ENCODE data around the gene CFAP77. TPM values are rescaled to one million over a fixed set of nuclear protein-coding genes. Genes with fewer than 3 reads are reported as not detected.

The CFAP77 gene
- total RNA-seq, 2 experiments from 2014 or later = not detected

- POLR2A ChIA-PET = no interaction called here
- Mint-ChIP-seq H3K4me1 (no peaks in the 10 kb centered on the region), H3K36me3 (ENCODE audit: low read depth) (peaks cover 66% of the 10 kb centered on the region), H3K27me3 (no peaks in the 10 kb centered on the region), H3K9me3 (ENCODE audit: low read depth) (no peaks in the 10 kb centered on the region), H3K27ac (no peak overlapping the region), H3K4me3 (no peak overlapping the region)
- intact Hi-C loops (cut with DNase I, micrococcal nuclease) = no loop called here
- CTCF ChIA-PET = no interaction called here
- DNase-seq (peak; percentile 19), ATAC-seq (peak; percentile 33)
Observed at GRCh38 chr9:132609829-132610228, 199.8 kb downstream of the CFAP77 start.

GRCh38 chr9:132610661-132611060 is 200.7 kb downstream of the CFAP77 start:
- CTCF ChIA-PET = no interaction called here
- Mint-ChIP-seq H3K4me3 (no peak overlapping the region), H3K27me3 (no peaks in the 10 kb centered on the region), H3K36me3 (ENCODE audit: low read depth) (peaks cover 65% of the 10 kb centered on the region), H3K9me3 (ENCODE audit: low read depth) (no peaks in the 10 kb centered on the region), H3K27ac (no peak overlapping the region), H3K4me1 (no peaks in the 10 kb centered on the region)
- intact Hi-C loops (cut with DNase I, micrococcal nuclease) = no loop called here
- no peak for DNase-seq
- POLR2A ChIA-PET = no interaction called here
- ATAC-seq = no peak

GRCh38 chr9:132614324-132614723 is 204.3 kb downstream of the CFAP77 start:
- no peak overlapping the region for H3K27ac Mint-ChIP-seq
- no peak overlapping the region for H3K4me3 Mint-ChIP-seq
- no peaks in the 10 kb centered on the region for H3K4me1 Mint-ChIP-seq
- H3K36me3 Mint-ChIP-seq (ENCODE audit: low read depth) = peaks cover 70% of the 10 kb centered on the region
- DNase-seq (no peak), ATAC-seq (no peak)
- ChIA-PET CTCF (interaction anchor here (0.7 kb wide), 1 partner anchor 107 kb away, joined by 3 read pairs; no protein-coding TSS in a partner anchor), POLR2A (no interaction called here)
- intact Hi-C loops (cut with DNase I, micrococcal nuclease) = no loop called here
- H3K9me3 Mint-ChIP-seq (ENCODE audit: low read depth) = no peaks in the 10 kb centered on the region
- H3K27me3 Mint-ChIP-seq = no peaks in the 10 kb centered on the region

GRCh38 chr9:132615774-132616173 is 205.8 kb downstream of the CFAP77 start:
- intact Hi-C loops (cut with DNase I, micrococcal nuclease) = no loop called here
- no peaks in the 10 kb centered on the region for H3K4me1 Mint-ChIP-seq

GRCh38 chr9:132616725-132617124 is 206.7 kb downstream of the CFAP77 start:
- Mint-ChIP-seq H3K27ac (no peak overlapping the region), H3K4me3 (no peak overlapping the region), H3K4me1 (no peaks in the 10 kb centered on the region), H3K27me3 (no peaks in the 10 kb centered on the region), H3K36me3 (ENCODE audit: low read depth) (peaks cover 58% of the 10 kb centered on the region), H3K9me3 (ENCODE audit: low read depth) (no peaks in the 10 kb centered on the region)
- intact Hi-C loops (cut with DNase I, micrococcal nuclease) = no loop called here
- DNase-seq = no peak
- POLR2A ChIA-PET = no interaction called here
- no peak for ATAC-seq
- CTCF ChIA-PET = no interaction called here

More at GRCh38 chr9:132615774-132616173, 205.8 kb downstream of the CFAP77 start:
- Mint-ChIP-seq H3K9me3 (ENCODE audit: low read depth) (no peaks in the 10 kb centered on the region), H3K27ac (no peak overlapping the region), H3K27me3 (no peaks in the 10 kb centered on the region), H3K4me3 (no peak overlapping the region), H3K36me3 (ENCODE audit: low read depth) (peaks cover 59% of the 10 kb centered on the region)
- ChIA-PET POLR2A (no interaction called here), CTCF (interaction anchor here (0.5 to 1.0 kb wide), 4 partner anchors 9 to 572 kb away, joined by 3 to 8 read pairs (median 3); no protein-coding TSS in a partner anchor)
- DNase-seq (no peak), ATAC-seq (no peak)

GRCh38 chr9:132622159-132622558 is 212.1 kb downstream of the CFAP77 start:
- ATAC-seq = no peak
- Mint-ChIP-seq H3K4me1 (no peaks in the 10 kb centered on the region), H3K36me3 (ENCODE audit: low read depth) (peaks cover 51% of the 10 kb centered on the region), H3K27me3 (no peaks in the 10 kb centered on the region), H3K4me3 (no peak overlapping the region), H3K27ac (no peak overlapping the region), H3K9me3 (ENCODE audit: low read depth) (no peaks in the 10 kb centered on the region)
- no peak for DNase-seq
- POLR2A ChIA-PET = no interaction called here
- intact Hi-C loops (cut with DNase I, micrococcal nuclease) = no loop called here
- CTCF ChIA-PET = interaction anchor here (0.6 to 1.0 kb wide), 3 partner anchors 135 to 719 kb away, joined by 3 to 4 read pairs (median 3); no protein-coding TSS in a partner anchor

Other genes with a start within 250 kb of the CFAP77 start
- 1 to 10 TPM; 1.8 to 2.0 TPM for gene NTNG2, start 248.2 kb upstream of the CFAP77 start, total RNA-seq
- 10 to 100 TPM; 37.5 to 38.1 TPM for gene SETX, start 55.2 kb upstream of the CFAP77 start, total RNA-seq
- gene TTF1, start 3.4 kb upstream of the CFAP77 start, total RNA-seq = 10 to 100 TPM; 31.9 to 33.4 TPM
- not detected for gene BARHL1, start 172.4 kb downstream of the CFAP77 start, total RNA-seq